Ectodermal cell (in vitro differentiated cells): Measurements from ENCODE around the gene UQCRQ.

ENCODE experiments used
- H3K27ac ChIP-seq: 2 replicates; pipeline ENCODE4 v1.7.0; 2013; ENCODE audit warnings: mild to moderate bottlenecking, low read depth, low read length; ENCODE audit not compliant: insufficient read depth, poor library complexity, severe bottlenecking
- H3K27me3 ChIP-seq: 2 replicates; pipeline ENCODE4 v1.7.0; 2013; ENCODE audit warnings: mild to moderate bottlenecking, low read length; ENCODE audit not compliant: insufficient read depth, control insufficient read depth, poor library complexity, severe bottlenecking
- H3K36me3 ChIP-seq: one replicate; pipeline ENCODE4 v1.7.0; 2013; ENCODE audit warnings: low read length; ENCODE audit not compliant: control insufficient read depth, insufficient read depth
- H3K4me1 ChIP-seq: one replicate; pipeline ENCODE4 v1.7.0; 2013; ENCODE audit warnings: low read length; ENCODE audit not compliant: control insufficient read depth, insufficient read depth
- H3K4me3 ChIP-seq: 2 replicates; pipeline ENCODE4 v1.7.0; 2013; ENCODE audit warnings: low read depth, low read length, control low read depth; ENCODE audit not compliant: insufficient read depth
- H3K9me3 ChIP-seq: 2 replicates; pipeline ENCODE4 v1.7.0; 2013; ENCODE audit warnings: mild to moderate bottlenecking, low read length, moderate library complexity; ENCODE audit not compliant: control insufficient read depth
- WGBS, 2 experiments: methylation state at CpG; one replicate each; pipeline ENCODE4 v1.1.7; 2013; ENCODE audit warnings: missing lambda C conversion rate in 2 of 2; 5-methylcytosine and 5-hydroxymethylcytosine counted together

UQCRQ gene

GRCh38 chr5:132867046-132867451, 607 bp downstream of the UQCRQ start:
- Histone ChIP-seq H3K4me3 (peak overlapping the region; percentile 88), H3K4me1 (no peaks in the 10 kb centered on the region), H3K27ac (peak overlapping the region; percentile 86), H3K36me3 (no peaks in the 10 kb centered on the region), H3K27me3 (no peaks in the 10 kb centered on the region), H3K9me3 (no peaks in the 10 kb centered on the region)
- WGBS, 2 experiments: 2% methylated on average over 13 of the region's 13 CpGs

- no peaks in the 10 kb centered on the region for H3K9me3 ChIP-seq
- 94 to 96% methylated on average over 4 of the region's 4 CpGs for whole genome bisulfite sequencing, 2 experiments
- H3K36me3 ChIP-seq: no peaks in the 10 kb centered on the region
- no peaks in the 10 kb centered on the region for H3K27me3 ChIP-seq
- H3K4me3 ChIP-seq: no peak overlapping the region
- no peak overlapping the region for H3K27ac ChIP-seq
- H3K4me1 ChIP-seq: no peaks in the 10 kb centered on the region
Observed at GRCh38 chr5:132868754-132869153, 2.3 kb downstream of the UQCRQ start.

- WGBS, 2 experiments: 89 to 91% methylated on average over 2 of the region's 2 CpGs
- Histone ChIP-seq H3K4me1 (no peaks in the 10 kb centered on the region), H3K4me3 (no peak overlapping the region), H3K9me3 (no peaks in the 10 kb centered on the region), H3K27ac (no peak overlapping the region), H3K36me3 (no peaks in the 10 kb centered on the region), H3K27me3 (no peaks in the 10 kb centered on the region)
Observed at GRCh38 chr5:132870801-132871200, 4.4 kb downstream of the UQCRQ start.

- H3K4me1 ChIP-seq: no peaks in the 10 kb centered on the region
- no peaks in the 10 kb centered on the region for H3K36me3 ChIP-seq
- 87 to 96% methylated on average over 5 of the region's 5 CpGs for WGBS, 2 experiments
- no peaks in the 10 kb centered on the region for H3K9me3 ChIP-seq
- no peak overlapping the region for H3K4me3 ChIP-seq
- H3K27ac ChIP-seq: no peak overlapping the region
- no peaks in the 10 kb centered on the region for H3K27me3 ChIP-seq
Observed at GRCh38 chr5:132871459-132872284, 5.2 kb downstream of the UQCRQ start.

GRCh38 chr5:132872788-132873118, 6.3 kb downstream of the UQCRQ start:
- H3K27ac ChIP-seq: no peak overlapping the region
- H3K4me1 ChIP-seq: no peaks in the 10 kb centered on the region
- no peak overlapping the region for H3K4me3 ChIP-seq
- no peaks in the 10 kb centered on the region for H3K27me3 ChIP-seq
- WGBS, 2 experiments: 93 to 94% methylated on average over 1 of the region's 1 CpG
- H3K36me3 ChIP-seq: peaks cover 4% of the 10 kb centered on the region
- H3K9me3 ChIP-seq: no peaks in the 10 kb centered on the region

- WGBS, 2 experiments: 91% methylated on average over 6 of the region's 6 CpGs
- Histone ChIP-seq H3K4me1 (no peaks in the 10 kb centered on the region), H3K36me3 (peaks cover 7% of the 10 kb centered on the region), H3K9me3 (no peaks in the 10 kb centered on the region), H3K4me3 (no peak within 1 kb of the TSS), H3K27me3 (no peaks in the 10 kb centered on the region), H3K27ac (no peak within 1 kb of the TSS)
Observed at GRCh38 chr5:132873119-132873929, 6.9 kb downstream of the UQCRQ start, which contains the start of gene LEAP2. Gene LEAP2, plus strand, starts transcription at chr5:132873668. Its CDS starts 27 bp downstream, at chr5:132873695.

GRCh38 chr5:132873930-132874271, 7.5 kb downstream of the UQCRQ start:
- Histone ChIP-seq H3K27me3 (no peaks in the 10 kb centered on the region), H3K4me1 (no peaks in the 10 kb centered on the region), H3K9me3 (no peaks in the 10 kb centered on the region), H3K4me3 (no peak overlapping the region), H3K36me3 (peaks cover 9% of the 10 kb centered on the region), H3K27ac (no peak overlapping the region)
- 96 to 98% methylated on average over 3 of the region's 3 CpGs for WGBS, 2 experiments

- Histone ChIP-seq H3K36me3 (peaks cover 25% of the 10 kb centered on the region), H3K4me3 (no peak overlapping the region), H3K4me1 (no peaks in the 10 kb centered on the region), H3K27me3 (no peaks in the 10 kb centered on the region), H3K9me3 (no peaks in the 10 kb centered on the region), H3K27ac (no peak overlapping the region)
- WGBS, 2 experiments: 76 to 89% methylated on average over 1 of the region's 1 CpG
Observed at GRCh38 chr5:132876020-132876759, 9.7 kb downstream of the UQCRQ start.

- Histone ChIP-seq H3K27me3 (no peaks in the 10 kb centered on the region), H3K4me3 (no peak overlapping the region), H3K27ac (no peak overlapping the region), H3K4me1 (no peaks in the 10 kb centered on the region), H3K9me3 (no peaks in the 10 kb centered on the region), H3K36me3 (peaks cover 33% of the 10 kb centered on the region)
- 86 to 91% methylated on average over 2 of the region's 2 CpGs for WGBS, 2 experiments
Observed at GRCh38 chr5:132877466-132877865, 11.0 kb downstream of the UQCRQ start.

GRCh38 chr5:132877938-132878337, 11.5 kb downstream of the UQCRQ start:
- Histone ChIP-seq H3K4me1 (no peaks in the 10 kb centered on the region), H3K27ac (no peak overlapping the region), H3K27me3 (no peaks in the 10 kb centered on the region), H3K36me3 (peaks cover 33% of the 10 kb centered on the region), H3K4me3 (no peak overlapping the region), H3K9me3 (no peaks in the 10 kb centered on the region)
- 90 to 94% methylated on average over 3 of the region's 3 CpGs for WGBS, 2 experiments
